Breast epithelium (tissue), 4 donors: ENCODE data around the gene CACNA2D3. TPM values are rescaled to one million over a fixed set of nuclear protein-coding genes. Genes with fewer than 3 reads are reported as not detected.

Source experiments
- DNase-seq, 2 donors: peaks; one replicate each; pipeline ENCODE4 v3.0.0-alpha.2; 2019; ENCODE audit warnings: low spot score in 2 of 2
- H3K27ac ChIP-seq, 2 donors: fragments of 200-600 bp; sonication (generic) in 1 of 2; one replicate each; pipeline ENCODE4 v1.5.1; 2016 to 2019; ENCODE audit warnings: mild to moderate bottlenecking in 1 of 2
- H3K27me3 ChIP-seq, 2 donors: fragments of 200-600 bp; sonication (generic) in 1 of 2; one replicate each; pipeline versions ENCODE4 v1.5.1 to v1.6.0; 2017 to 2019; ENCODE audit warnings: control low read depth in 1 of 2, mild to moderate bottlenecking in 1 of 2
- H3K36me3 ChIP-seq: fragments of 200-600 bp; one replicate; pipeline ENCODE4 v1.5.1; 2019
- H3K4me1 ChIP-seq, 2 donors: fragments of 200-600 bp; sonication (generic); one replicate each; pipeline ENCODE4 v1.5.1; 2016 to 2019; ENCODE audit warnings: control low read depth in 1 of 2
- H3K4me3 ChIP-seq, 3 donors: fragments of 200-600 bp; sonication (generic); 1 replicate in 2 of 3; 2 replicates in 1 of 3; pipeline ENCODE4 v1.5.1; 2016 to 2019; ENCODE audit warnings: mild to moderate bottlenecking in 3 of 3, moderate library complexity in 2 of 3
- H3K9me3 ChIP-seq, 2 donors: fragments of 200-600 bp; sonication (generic) in 1 of 2; one replicate each; pipeline ENCODE4 v1.5.1; 2016 to 2019; ENCODE audit warnings: control low read depth in 1 of 2
- CTCF ChIP-seq, 3 donors: fragments of 450-650 bp; IDR thresholded peaks; one replicate each; pipeline ENCODE4 v1.5.1; 2016 to 2017; ENCODE audit warnings: antibody characterized with exemption in 3 of 3, mild to moderate bottlenecking in 3 of 3, moderate library complexity in 3 of 3
- POLR2A ChIP-seq: fragments of 450-650 bp; IDR thresholded peaks from one replicate; pipeline ENCODE4 v1.6.1; 2016; ENCODE audit warnings: antibody characterized with exemption, mild to moderate bottlenecking, moderate library complexity
- POLR2AphosphoS5 ChIP-seq, 3 donors: sonication (generic); formaldehyde crosslinking; IDR thresholded peaks; one replicate each; pipeline ENCODE4 v1.6.1; 2017; ENCODE audit warnings: antibody characterized with exemption in 3 of 3
- intact Hi-C: fragments of 100-400 bp; cut with DNase I; formaldehyde crosslinking; loops from one replicate; pipeline ENCODE4 v1.15.1; 2023; ENCODE audit warnings: low total_unique reads
- total RNA-seq, 3 donors: library from RNA; depleted of rRNA; stranded (reverse); fragments of >200 nt; gene quantifications; one replicate each; pipeline ENCODE4 v1.1.0, GENCODE V29; 2016

The CACNA2D3 gene
- total RNA-seq, 3 donors from 2014 or later = 0.59 to 3.4 (median 2.3) TPM

- Histone ChIP-seq H3K36me3 (no peaks in the 10 kb centered on the region), H3K9me3 (no peaks in the 10 kb centered on the region), H3K27me3 (no peaks in the 10 kb centered on the region), H3K4me3 (no peak overlapping the region), H3K27ac (no peak overlapping the region), H3K4me1 (no peaks in the 10 kb centered on the region)
- intact Hi-C loops = no loop called here
- TF ChIP-seq POLR2AphosphoS5 (IDR thresholded peaks at IDR 0.05) (no peak), CTCF (IDR thresholded peaks at IDR 0.05) (no peak), POLR2A (no peak)
- DNase-seq = no peak
Measured at GRCh38 chr3:54206874-54207273, 84.5 kb downstream of the CACNA2D3 start.

GRCh38 chr3:54211097-54211496 lies 88.7 kb downstream of the CACNA2D3 start:
- Histone ChIP-seq H3K27ac (no peak overlapping the region), H3K4me1 (no peaks in the 10 kb centered on the region), H3K27me3 (no peaks in the 10 kb centered on the region), H3K4me3 (no peak overlapping the region), H3K36me3 (no peaks in the 10 kb centered on the region), H3K9me3 (no peaks in the 10 kb centered on the region)
- TF ChIP-seq CTCF (IDR thresholded peaks at IDR 0.05) = no peak
- no peak for TF ChIP-seq POLR2AphosphoS5 (IDR thresholded peaks at IDR 0.05)
- no peak for TF ChIP-seq POLR2A
- DNase-seq = no peak
- intact Hi-C loops = no loop called here

GRCh38 chr3:54212723-54213122 lies 90.4 kb downstream of the CACNA2D3 start:
- intact Hi-C loops = no loop called here
- H3K4me3 ChIP-seq = no peak overlapping the region

GRCh38 chr3:54213907-54214306 lies 91.6 kb downstream of the CACNA2D3 start:
- intact Hi-C loops = no loop called here

More at GRCh38 chr3:54212723-54213122, 90.4 kb downstream of the CACNA2D3 start:
- Histone ChIP-seq H3K27ac (no peak overlapping the region), H3K9me3 (no peaks in the 10 kb centered on the region), H3K36me3 (no peaks in the 10 kb centered on the region), H3K27me3 (no peaks in the 10 kb centered on the region), H3K4me1 (no peaks in the 10 kb centered on the region)
- no peak for TF ChIP-seq POLR2A
- no peak for TF ChIP-seq CTCF (IDR thresholded peaks at IDR 0.05)
- no peak for TF ChIP-seq POLR2AphosphoS5 (IDR thresholded peaks at IDR 0.05)
- DNase-seq = no peak

GRCh38 chr3:54214845-54215244 lies 92.5 kb downstream of the CACNA2D3 start:
- Histone ChIP-seq H3K4me3 (no peak overlapping the region), H3K36me3 (no peaks in the 10 kb centered on the region), H3K9me3 (no peaks in the 10 kb centered on the region), H3K27me3 (no peaks in the 10 kb centered on the region), H3K4me1 (no peaks in the 10 kb centered on the region), H3K27ac (no peak overlapping the region)
- intact Hi-C loops = no loop called here
- DNase-seq = no peak
- TF ChIP-seq CTCF (IDR thresholded peaks at IDR 0.05) (no peak), POLR2AphosphoS5 (IDR thresholded peaks at IDR 0.05) (no peak), POLR2A (no peak)

More at GRCh38 chr3:54213907-54214306, 91.6 kb downstream of the CACNA2D3 start:
- Histone ChIP-seq H3K27ac (no peak overlapping the region), H3K36me3 (no peaks in the 10 kb centered on the region), H3K9me3 (no peaks in the 10 kb centered on the region), H3K4me1 (no peaks in the 10 kb centered on the region), H3K27me3 (no peaks in the 10 kb centered on the region), H3K4me3 (no peak overlapping the region)
- no peak for DNase-seq
- TF ChIP-seq POLR2A (no peak), CTCF (IDR thresholded peaks at IDR 0.05) (no peak), POLR2AphosphoS5 (IDR thresholded peaks at IDR 0.05) (no peak)
